Mesothelial cell of epicardium (in vitro differentiated cells): ENCODE data around the gene TSSC4. TPM values are rescaled to one million over a fixed set of nuclear protein-coding genes. Genes with fewer than 3 reads are reported as not detected.

Source experiments
- DNase-seq, 2 experiments: peaks; one replicate each; pipeline ENCODE4 v3.0.0; 2021; ENCODE audit warnings: low spot score in 2 of 2; ENCODE audit not compliant: unreplicated experiment in 2 of 2
- H3K27ac Mint-ChIP-seq: 2 replicates; pipeline ENCODE4 v1.8.0; 2021; ENCODE audit warnings: mixed read lengths
- H3K27me3 Mint-ChIP-seq: 2 replicates; pipeline ENCODE4 v1.8.0; 2021; ENCODE audit warnings: low read depth, mixed read lengths
- H3K36me3 Mint-ChIP-seq: 2 replicates; pipeline ENCODE4 v1.8.0; 2021; ENCODE audit warnings: mixed read lengths
- H3K4me1 Mint-ChIP-seq: 2 replicates; pipeline ENCODE4 v1.8.0; 2021; ENCODE audit warnings: mixed read lengths
- H3K4me3 Mint-ChIP-seq: 2 replicates; pipeline ENCODE4 v1.8.0; 2021; ENCODE audit warnings: mild to moderate bottlenecking, moderate library complexity, mixed read lengths
- H3K9me3 Mint-ChIP-seq: 2 replicates; pipeline ENCODE4 v1.8.0; 2021; ENCODE audit warnings: mixed read lengths
- total RNA-seq: library from RNA; stranded (reverse); gene quantifications from 3 replicates; pipeline ENCODE4 v1.2.1, GENCODE V29; 2021
- TF ChIP-seq, protein P1 (sequence below): fragments of 200-600 bp; sonication (generic); IDR thresholded peaks from one replicate; pipeline ENCODE4 v1.5.0; 2021; ENCODE audit warnings: antibody characterized with exemption; ENCODE audit not compliant: unreplicated experiment

TSSC4 gene
- total RNA-seq, 1 donor from 2014 or later = 79.3 TPM

DNA sequence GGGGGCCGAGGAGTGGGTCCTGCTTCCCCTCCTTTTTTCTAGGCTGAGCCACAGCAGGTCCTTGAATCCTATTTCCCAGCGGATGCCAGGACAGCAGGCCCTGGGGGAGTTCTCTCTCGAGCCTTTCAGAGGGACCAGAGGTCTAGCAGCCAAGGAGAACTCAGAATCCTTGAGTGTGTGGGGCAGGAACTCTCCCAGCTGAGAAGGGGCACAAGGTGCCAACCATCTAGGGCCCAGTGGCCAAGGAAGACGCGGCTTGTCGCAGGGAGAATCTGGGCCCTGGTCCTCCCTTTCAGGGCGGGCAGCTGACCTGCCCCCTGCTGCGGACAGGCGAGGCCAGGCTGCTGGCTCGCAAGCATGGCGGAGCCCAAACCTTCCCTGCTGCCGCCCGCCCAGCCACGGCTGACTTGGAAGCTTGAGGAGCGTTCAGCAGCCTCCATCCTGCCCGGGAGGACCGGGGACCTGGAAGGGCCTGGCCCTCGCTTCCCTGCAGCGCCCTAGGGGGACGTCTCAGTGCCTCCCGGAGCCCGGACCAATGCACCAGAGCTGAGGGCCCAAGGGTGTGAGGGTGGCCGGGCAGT lies 972 bp upstream of the TSSC4 start:
- peak overlapping the region; percentile 86 for H3K4me3 Mint-ChIP-seq
- H3K36me3 Mint-ChIP-seq = peaks cover 7% of the 10 kb centered on the region
- H3K4me1 Mint-ChIP-seq = peaks cover 18% of the 10 kb centered on the region
- no peak for DNase-seq
- H3K27ac Mint-ChIP-seq = peak overlapping the region; percentile 95
- H3K27me3 Mint-ChIP-seq = no peaks in the 10 kb centered on the region
- TF ChIP-seq, protein P1, sequence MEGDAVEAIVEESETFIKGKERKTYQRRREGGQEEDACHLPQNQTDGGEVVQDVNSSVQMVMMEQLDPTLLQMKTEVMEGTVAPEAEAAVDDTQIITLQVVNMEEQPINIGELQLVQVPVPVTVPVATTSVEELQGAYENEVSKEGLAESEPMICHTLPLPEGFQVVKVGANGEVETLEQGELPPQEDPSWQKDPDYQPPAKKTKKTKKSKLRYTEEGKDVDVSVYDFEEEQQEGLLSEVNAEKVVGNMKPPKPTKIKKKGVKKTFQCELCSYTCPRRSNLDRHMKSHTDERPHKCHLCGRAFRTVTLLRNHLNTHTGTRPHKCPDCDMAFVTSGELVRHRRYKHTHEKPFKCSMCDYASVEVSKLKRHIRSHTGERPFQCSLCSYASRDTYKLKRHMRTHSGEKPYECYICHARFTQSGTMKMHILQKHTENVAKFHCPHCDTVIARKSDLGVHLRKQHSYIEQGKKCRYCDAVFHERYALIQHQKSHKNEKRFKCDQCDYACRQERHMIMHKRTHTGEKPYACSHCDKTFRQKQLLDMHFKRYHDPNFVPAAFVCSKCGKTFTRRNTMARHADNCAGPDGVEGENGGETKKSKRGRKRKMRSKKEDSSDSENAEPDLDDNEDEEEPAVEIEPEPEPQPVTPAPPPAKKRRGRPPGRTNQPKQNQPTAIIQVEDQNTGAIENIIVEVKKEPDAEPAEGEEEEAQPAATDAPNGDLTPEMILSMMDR = no peak
- H3K9me3 Mint-ChIP-seq = no peaks in the 10 kb centered on the region

DNA sequence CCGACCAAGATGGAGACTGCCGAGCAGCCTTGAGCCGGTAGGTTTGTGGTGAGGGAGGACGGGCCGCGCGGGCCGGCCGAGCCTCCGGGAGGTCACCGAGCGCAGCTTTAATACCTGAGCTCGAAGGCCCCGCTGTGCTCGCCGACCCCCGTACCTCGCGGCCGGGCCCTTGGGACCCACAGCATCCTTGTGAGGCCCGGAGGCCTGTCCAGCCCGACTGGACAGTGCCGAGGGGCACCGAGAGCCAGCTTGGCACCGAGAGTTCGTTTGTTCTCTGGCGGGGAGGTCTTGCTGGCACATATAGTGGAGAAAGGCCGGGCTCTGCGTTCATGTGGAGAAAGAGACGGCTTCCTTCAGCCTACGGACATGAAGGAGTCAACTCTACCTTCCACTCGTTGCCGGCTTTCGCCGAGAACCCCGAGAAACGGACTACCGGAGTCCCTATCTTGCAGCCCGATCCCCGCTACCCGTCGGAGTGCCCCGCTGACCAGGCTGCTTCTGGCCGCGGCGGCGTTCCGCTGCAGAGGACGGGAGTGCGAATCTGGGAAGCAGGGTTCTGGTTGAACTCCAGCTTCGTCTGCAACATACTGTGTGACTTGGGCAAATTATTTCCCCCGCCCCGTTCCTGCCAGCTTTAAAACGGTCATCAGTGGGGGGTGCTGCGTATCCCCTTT lies 349 bp downstream of the TSSC4 start:
- Mint-ChIP-seq H3K4me1 (peaks cover 19% of the 10 kb centered on the region), H3K36me3 (peaks cover 7% of the 10 kb centered on the region), H3K27me3 (no peaks in the 10 kb centered on the region), H3K4me3 (peak overlapping the region; percentile 86), H3K27ac (peak overlapping the region; percentile 95), H3K9me3 (no peaks in the 10 kb centered on the region)
- TF ChIP-seq, protein P1 = no peak
- DNase-seq = peak in 1 of 2 experiments; percentile 47

- no peak for DNase-seq
- peaks cover 22% of the 10 kb centered on the region for H3K4me1 Mint-ChIP-seq
- peaks cover 7% of the 10 kb centered on the region for H3K36me3 Mint-ChIP-seq
- peak overlapping the region; percentile 86 for H3K4me3 Mint-ChIP-seq
- TF ChIP-seq, protein P1 = no peak
- no peaks in the 10 kb centered on the region for H3K27me3 Mint-ChIP-seq
- peak overlapping the region; percentile 95 for H3K27ac Mint-ChIP-seq
- no peaks in the 10 kb centered on the region for H3K9me3 Mint-ChIP-seq
Measured at GRCh38 chr11:2401436-2401984, 960 bp downstream of the TSSC4 start.

GRCh38 chr11:2402106-2402505 lies 1.6 kb downstream of the TSSC4 start:
- Mint-ChIP-seq H3K36me3 (peaks cover 4% of the 10 kb centered on the region), H3K4me1 (peaks cover 24% of the 10 kb centered on the region), H3K4me3 (peak overlapping the region; percentile 86), H3K27me3 (no peaks in the 10 kb centered on the region), H3K9me3 (no peaks in the 10 kb centered on the region), H3K27ac (peak overlapping the region; percentile 25)
- DNase-seq = no peak
- TF ChIP-seq, protein P1 = no peak

DNA sequence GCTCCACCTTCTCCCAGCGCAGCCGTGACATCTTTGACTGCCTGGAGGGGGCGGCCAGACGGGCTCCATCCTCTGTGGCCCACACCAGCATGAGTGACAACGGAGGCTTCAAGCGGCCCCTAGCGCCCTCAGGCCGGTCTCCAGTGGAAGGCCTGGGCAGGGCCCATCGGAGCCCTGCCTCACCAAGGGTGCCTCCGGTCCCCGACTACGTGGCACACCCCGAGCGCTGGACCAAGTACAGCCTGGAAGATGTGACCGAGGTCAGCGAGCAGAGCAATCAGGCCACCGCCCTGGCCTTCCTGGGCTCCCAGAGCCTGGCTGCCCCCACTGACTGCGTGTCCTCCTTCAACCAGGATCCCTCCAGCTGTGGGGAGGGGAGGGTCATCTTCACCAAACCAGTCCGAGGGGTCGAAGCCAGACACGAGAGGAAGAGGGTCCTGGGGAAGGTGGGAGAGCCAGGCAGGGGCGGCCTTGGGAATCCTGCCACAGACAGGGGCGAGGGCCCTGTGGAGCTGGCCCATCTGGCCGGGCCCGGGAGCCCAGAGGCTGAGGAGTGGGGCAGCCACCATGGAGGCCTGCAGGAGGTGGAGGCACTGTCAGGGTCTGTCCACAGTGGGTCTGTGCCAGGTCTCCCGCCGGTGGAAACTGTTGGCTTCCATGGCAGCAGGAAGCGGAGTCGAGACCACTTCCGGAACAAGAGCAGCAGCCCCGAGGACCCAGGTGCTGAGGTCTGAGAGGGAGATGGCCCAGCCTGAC lies 2.5 kb downstream of the TSSC4 start:
- Mint-ChIP-seq H3K36me3 (peaks cover 2% of the 10 kb centered on the region), H3K4me3 (peak overlapping the region; percentile 86), H3K27me3 (no peaks in the 10 kb centered on the region), H3K27ac (peak overlapping the region; percentile 39), H3K4me1 (peaks cover 30% of the 10 kb centered on the region), H3K9me3 (no peaks in the 10 kb centered on the region)
- no peak for DNase-seq
- TF ChIP-seq, protein P1 = no peak
